ENCODE measurements around the gene CPN1.
A peak's percentile ranks its signal among the peaks of the same experiment; 100 is the strongest.

CPN1 gene

DNA sequence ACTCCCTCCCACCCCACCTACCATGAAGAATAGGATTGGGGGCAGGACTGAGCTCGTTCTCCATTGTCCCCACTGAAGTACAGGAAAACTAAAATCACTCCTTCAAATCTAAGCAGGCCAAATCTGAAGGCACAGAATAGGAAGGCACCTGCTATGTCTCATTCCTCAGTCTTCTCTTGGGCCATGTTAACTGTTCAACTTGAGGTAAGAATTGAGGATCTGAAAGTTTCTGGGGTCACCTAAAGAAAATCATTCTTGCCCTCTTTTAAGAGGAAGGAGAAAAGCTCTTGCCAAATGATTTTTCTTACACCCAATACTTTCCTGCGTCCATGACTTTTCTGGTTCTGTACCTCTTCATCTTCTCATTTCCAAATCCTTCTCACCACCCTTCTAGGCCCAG is 4.9 kb downstream of the CPN1 start:
- no peak for DNase-seq (ENCODE audit: low spot score)

DNA sequence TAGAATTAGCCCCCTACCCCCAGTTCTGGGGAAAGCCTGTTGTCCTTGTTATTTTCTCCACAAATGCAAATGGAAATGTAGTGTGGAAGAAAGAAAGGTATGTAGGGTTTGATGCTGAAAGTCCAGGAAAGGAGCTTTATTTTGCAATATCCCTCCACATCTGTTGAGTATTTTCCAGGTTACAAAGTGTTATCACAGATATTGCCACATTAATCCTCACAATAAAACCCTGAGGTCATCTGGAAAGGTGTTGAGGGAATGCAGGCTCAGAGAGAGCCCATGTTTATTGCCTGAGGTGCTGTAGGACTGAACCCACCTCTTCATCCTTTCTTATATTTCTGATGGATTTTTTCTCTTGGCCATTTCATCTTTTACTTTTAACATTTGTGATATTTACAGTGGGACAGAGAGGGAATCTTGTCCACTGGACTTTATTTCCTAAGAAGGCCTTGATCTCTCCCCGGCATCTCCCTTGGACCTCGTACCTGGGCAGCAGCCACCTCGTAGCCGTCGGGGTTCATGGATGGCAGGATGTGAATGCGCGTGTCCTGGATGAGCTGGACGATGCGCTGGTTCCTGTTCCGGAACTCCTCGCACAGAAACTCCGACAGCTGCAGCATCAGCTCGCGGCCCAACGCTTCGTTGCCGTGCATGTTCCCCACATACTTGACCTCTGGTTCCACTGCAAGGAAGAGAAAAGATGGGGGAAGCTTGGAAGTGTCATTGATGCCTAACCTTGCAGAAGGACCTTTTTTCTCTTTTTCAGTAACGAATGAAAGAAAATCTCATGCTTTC is 6.0 kb downstream of the CPN1 start:
- no peak for DNase-seq (ENCODE audit: low spot score)

DNA sequence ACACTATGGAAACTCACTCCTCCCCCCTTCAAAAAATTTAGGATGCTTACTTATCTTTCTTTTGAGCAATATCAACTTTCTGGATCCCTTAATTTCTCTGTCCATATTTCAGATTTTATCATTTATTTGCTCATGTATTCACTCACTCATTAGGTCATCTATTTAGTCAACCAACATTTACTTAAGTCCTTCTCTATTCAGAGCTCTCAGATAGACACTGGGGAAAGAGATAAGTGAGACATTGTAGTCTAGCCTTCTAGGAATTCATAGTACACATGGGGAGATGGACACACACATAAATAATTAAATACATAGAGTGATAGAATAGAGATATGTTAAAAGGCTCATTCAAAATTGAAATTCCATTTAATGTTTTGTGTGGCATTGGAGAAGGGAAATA is 9.2 kb downstream of the CPN1 start:
- DNase-seq (ENCODE audit: low spot score): no peak

DNA sequence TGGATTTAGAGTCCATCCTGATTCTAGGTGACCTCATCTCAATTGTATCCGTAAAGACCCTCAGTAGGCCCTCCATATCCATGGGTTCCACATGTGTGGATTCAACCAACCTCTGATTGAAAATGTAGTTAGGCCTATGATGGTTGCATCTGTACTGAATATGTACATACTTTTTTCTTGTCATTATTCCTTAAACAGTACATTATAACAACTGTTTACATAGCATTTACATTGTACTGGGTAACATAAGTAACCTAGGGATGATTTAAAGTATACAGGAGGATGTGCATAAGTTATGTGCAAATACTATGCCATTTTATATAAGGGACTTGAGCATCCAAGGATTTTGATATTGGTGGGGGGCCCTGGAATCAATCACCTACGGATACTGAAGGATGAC is 10.1 kb downstream of the CPN1 start:
- DNase-seq (ENCODE audit: low spot score): no peak

DNA sequence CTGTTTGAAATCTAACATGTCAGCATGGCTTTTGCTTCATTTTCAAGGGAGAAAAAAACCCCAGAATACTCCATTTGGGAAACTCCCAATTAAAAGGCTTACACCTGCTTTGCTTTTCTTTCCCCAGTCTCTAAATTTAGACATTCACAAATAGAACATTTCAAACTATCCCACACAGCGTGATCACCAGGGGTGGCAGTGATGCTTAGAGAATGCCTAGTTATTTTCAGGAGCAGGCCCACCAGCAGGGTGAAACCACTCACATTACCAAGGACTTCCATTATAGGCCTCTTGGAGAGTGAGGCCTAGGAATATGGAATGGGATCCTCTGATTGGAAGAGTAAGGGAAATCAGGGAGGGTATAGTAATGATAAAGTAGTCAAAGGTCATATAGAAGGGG is 14.2 kb downstream of the CPN1 start:
- no peak for DNase-seq (ENCODE audit: low spot score)

DNA sequence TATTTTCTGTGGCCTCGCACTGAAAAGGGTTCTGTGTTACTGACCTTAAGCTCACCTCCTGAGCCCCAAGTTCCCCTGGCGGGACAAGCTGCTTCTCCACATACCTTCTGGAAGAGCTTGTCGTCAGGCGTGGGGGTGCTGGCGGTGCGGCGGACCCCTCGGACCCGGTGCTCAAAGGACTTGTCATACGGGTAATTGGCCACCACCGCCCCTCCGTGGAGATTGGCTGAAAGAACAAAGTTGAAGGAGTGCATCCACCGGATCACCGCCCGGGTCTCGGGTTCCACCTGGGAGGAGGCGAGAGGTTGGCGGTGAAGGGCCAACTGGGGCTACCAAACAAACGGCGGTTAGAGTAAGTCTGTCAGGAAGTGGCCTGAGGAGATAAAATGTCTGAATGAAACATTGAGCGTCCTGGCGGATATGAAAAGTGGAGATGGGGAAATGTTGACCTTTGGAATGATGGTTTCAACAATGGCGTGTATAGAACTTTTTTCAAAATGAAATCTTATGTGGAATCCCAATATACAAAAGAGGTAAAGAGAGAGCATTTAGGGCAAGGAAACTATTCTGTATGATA is 16.5 kb downstream of the CPN1 start:
- no peak for DNase-seq (ENCODE audit: low spot score)

DNA sequence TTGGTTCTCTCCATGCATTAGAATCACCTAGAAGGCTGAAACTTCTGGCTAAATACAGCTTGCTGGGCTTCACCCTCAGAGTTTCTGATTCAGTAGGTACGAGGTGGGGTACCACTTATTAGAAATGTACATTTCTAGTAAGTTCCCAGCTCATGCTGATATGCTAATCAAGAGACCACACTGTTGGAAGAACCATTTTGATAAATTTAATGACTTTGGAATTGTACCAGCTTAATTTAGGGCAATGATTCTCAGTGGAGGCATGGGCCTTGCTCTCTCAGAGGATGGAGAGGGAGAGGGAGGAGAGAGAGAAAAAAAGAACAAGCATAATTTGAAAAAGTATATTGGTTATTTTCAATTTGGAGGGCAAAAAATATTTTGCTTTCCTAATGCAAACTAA is 20.3 kb downstream of the CPN1 start:
- DNase-seq (ENCODE audit: low spot score): no peak

DNA sequence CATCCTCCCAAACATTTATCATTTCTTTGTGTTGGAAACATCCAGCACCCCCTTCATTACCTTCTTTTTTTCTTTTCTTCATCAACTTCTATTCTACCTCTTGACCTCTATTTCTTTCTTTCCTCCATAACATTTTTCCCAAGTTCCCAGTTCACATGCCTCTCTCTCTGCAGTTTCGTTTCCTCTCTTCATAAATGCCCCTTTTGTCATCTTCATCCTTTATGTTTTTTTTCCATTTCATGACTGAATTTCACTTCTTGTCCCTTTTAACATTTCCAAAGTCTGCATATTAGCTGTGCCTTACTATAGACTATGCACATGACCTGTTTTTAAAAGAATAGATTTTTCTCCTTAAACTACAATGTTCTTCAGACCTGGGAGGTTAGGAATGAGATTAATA is 23.7 kb downstream of the CPN1 start:
- no peak for DNase-seq (ENCODE audit: low spot score)

DNA sequence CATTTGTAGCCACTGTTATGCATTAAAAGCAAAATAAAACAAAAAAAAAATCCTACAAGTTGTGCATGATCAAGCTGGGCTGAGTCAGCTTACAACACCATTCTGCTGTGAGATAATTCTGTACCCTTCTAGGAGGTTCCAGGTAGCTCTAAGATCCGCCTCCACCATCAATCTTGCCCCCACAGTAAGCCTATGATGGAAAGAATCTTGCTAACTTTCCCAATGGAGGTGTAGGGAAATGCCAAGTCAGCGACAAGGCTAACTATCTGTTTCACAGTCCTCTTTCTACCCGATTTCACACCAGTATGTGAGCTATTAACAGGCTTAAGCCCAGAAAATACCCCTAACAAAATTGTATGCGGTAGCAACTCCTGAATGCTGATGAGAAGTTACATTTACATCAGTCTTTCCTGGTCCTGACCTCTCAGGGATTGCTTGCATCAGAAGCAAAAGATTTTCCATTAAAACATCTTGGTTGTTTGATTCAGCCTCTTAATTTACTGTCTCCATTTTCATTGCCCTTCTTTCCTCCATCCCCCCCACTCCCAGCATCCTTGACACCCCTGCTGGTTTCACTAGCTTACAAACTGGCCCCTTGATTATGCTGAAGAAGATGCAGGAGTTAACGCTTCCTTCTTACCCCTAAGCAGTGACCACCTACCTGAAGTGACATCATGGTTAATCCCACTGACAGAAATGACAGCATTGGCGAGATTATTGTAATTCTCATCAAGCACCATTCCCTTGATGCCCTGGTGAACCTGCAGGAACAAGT is 27.8 kb downstream of the CPN1 start:
- DNase-seq (ENCODE audit: low spot score): no peak

DNA sequence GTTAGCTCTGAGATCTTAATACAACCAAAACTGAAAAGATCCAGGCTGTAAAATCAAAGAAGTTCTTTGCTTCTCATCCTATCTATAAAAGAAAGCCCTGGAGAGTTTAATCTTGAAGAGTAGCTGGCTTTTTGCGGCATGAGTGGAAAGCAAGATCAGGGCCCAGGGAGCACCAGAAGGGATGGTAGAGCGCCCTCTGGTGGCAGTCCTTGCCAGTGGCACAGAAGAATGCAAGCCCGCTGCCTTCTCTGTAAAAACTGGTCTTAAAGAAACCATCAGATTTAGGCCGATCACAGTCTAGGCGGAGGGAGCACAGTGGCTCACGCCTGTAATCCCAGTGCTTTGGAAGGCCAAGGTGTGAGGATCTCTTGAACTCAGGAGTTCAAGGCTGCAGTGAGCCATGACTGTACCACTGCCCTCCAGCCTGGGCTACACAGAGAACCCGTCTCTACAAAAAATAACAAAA is 35.6 kb downstream of the CPN1 start:
- DNase-seq (ENCODE audit: low spot score): peak; percentile 76

DNA sequence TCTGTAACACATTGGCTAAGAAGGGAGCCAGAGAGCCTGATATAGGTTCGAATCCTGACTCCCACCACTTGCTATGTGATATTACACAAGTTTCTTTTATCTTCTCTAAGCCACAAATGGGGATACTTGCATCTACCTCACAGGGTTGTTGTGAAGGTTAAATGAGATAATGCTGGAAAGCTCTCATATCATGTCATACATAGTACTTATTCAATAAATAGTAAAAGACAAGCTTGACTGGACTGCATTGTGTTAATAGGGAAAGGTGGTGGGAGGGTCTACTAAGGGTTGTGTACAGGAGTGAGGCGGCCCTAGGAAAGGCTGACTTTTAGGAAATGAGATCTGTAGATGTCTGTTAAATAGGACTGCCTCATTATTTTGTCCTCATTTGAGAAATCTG is 36.1 kb downstream of the CPN1 start:
- no peak for DNase-seq (ENCODE audit: low spot score)

DNA sequence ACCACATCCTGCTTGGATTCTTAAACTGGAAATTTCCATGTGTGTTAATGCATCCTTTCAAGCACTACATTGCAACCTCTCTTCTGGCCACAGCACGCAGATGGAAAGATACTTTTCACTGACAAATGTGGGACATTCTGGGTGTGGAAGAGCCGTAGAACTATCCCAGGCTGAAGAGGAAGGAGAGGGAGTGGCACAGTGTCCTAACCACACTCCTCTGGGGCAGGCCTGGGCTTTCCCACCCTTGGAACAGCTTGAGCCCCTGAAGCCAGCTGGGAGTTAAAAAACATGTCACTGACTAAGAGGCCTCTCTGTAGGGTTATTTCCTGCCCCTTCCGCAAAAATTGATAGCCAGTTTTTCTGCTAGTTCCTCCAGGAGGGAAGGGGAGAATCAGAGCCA is 37.9 kb downstream of the CPN1 start:
- no peak for DNase-seq (ENCODE audit: low spot score)

DNA sequence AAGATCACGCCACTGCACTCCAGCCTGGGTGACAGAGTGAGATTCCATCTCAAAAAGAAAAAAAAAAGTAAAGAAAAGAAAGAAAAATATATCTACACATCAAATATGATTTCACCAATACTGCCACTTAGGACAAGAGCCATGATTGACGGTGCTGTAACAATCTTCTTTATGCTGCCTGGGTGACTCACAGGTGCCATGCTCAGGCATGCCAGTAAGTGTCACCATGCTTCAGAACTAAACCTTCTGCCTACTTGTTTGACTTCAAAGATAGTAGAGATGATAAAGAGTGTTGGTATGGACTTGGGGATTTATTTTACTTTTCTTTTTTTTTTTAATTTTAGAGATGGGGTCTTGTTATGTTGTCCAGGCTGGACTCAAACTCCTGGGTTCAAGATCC is 38.3 kb downstream of the CPN1 start:
- no peak for DNase-seq (ENCODE audit: low spot score)

DNA sequence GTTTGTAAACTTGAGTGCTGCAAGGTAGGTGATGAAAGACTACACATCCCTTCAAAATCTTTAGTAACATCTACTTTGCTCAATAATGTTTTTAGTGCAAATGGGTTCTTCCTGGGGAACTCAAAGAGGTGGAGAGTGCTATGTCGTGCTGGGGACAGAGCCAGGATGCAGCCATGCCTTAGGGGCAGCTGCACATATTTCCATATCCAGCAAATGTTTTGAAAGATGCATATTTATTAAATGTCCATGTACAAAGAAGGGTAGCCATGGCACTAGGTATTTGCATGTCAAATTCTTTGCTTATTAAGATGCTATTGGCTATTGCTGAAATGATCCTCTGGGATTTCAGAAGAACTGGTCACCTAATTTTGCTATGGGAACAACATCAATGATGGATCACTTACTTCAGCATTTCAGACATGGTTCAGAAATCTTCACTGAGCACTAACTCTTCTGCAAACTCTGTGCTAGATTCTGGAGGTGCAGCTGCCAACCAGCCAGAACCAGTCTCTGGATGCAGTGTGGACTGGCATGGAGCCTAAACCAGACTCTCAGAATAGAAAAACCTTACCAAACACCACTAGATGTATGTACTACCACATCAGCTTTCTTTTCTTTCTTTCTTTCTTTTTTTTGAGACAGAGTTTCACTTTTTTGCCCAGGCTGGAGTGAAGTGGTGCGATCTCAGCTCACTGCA is 40.2 kb downstream of the CPN1 start:
- DNase-seq (ENCODE audit: low spot score): no peak

DNA sequence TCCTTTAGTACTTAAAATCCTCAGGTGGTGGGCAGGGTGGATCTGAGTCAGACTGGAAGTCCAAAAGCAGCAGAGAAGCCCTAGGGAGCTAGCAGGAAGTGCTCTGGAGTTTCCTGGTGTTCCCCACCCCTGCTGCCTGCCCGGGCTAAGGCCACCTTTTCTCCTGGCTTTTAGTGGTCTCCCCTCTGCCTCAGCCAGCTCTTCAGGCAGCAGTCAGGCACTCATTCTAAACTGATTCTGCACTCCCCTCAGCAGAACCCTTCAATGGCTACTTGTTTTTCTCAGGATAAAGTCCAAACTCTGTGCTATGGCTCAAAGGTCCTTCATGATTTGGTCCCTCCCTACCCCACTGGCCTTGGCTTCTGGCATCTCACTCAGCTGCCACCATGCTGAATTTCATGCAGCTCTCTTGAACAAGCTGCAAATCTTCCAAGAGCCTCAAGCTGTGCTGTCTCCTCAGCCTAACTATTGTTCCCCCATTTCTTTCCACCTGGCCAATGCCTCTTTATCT is 43.1 kb downstream of the CPN1 start:
- DNase-seq (ENCODE audit: low spot score): no peak

DNA sequence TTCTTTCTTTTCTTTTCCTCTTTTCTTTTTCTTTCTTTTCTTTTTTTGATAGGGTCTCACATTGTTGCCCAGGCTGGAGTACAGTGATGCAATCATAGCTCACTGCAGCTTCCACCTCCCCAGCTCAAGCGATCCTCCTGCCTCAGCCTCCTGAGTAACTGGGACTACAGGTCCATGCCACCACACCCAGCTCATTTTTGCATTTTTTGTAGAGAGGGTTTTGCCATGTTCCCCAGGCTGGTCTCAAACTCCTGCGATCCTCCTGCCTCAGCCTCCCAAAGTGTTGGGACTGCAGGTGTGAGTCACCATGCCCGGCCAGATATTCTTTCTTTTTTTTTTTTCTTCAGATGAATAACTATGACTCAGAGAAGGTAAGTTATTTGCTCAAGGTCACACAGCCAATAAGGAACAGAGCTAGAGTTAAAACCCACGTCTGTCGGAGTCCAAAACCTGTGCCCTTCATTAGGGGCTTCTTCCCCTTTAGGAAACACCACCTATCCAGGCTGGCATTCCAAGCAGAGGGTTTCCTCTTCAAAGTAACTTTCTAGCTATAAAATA is 43.8 kb downstream of the CPN1 start:
- no peak for DNase-seq (ENCODE audit: low spot score)

DNA sequence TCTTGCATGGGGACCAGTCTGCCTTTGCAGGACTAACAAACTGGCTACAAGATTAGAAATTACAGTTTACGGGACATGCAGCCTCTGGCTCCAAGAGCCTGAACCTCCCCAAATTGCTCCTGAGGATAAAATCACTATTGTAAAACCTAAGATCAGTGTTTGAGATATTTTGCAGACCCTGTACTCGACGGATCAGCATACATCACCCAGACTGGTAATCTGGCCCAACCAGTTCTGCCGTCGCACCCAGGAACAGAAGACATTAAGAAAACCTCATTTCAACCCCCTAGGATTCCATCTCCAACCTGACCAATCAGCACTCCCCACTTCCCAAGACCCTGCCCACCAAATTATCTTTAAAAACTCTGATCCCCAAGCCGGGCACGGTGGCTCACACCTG is 44.8 kb downstream of the CPN1 start:
- no peak for DNase-seq (ENCODE audit: low spot score)

DNA sequence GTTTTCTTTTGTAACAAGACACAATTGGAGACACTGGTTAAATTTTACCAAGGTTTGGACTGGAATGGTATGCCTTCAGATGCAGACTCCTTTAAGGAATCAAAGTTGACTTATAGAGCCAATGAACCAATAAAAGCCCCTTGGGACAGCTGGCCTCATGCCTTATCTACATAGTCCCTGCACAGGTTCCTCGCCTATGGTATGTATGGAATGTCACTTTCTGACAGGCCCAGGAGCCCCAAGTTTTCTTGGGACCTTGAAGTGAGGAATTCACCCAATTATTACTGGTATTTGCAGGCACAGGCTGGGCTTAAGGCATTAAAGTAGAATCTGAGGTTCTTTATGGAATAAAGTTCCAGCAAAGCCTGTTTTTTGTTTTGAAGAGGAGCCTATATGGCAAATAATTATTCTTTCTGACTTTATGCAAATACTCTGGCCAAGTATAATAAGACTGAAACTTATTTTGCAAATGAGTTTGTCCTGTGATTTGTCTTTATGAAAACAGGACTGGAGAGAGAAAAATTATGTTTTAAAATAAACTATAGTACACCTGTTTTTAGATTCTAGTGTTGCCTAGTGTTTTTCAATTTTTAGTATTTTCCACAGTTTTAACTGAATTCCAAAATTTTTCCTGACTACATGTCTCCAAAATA is 47.8 kb downstream of the CPN1 start:
- DNase-seq (ENCODE audit: low spot score): no peak

DNA sequence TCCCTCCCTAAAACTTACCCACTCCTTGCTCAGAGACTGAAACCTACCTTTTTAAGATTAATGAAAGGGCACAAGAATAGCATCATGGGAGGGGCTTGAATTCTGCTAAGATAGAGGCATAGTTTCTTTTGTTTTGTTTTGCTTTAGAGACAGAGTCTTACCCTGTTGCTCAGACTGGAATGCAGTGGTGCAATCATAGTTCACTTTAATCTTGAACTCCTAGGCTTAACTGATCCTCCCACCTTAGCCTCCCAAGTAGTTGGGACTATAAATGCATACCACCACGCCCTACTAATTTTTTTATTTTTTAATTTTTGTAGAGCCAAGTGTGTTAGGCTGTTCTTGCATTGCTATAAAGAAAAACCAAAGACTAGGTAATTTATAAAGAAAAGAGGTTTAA is 54.3 kb downstream of the CPN1 start:
- DNase-seq (ENCODE audit: low spot score): no peak

DNA sequence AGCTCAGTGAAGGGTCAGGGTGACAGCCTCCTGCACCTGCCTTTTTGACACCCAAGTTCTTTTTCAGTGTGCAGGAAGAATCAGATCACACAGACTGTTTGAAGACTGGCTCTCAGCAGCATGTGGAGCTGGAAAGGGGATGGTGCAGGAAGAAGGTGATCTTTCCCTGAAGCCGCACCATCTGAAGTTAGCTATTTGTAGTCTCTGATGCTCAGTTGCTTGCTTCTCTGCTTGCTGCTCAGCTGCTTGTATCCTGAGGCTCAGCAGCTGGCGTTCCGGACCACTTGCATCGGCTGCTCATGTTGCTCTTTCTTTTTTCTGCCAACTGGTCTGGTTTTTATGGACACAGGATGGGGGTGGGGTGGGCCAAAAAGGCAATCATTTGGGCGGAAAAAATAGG is 56.1 kb downstream of the CPN1 start:
- no peak for DNase-seq (ENCODE audit: low spot score)

DNA sequence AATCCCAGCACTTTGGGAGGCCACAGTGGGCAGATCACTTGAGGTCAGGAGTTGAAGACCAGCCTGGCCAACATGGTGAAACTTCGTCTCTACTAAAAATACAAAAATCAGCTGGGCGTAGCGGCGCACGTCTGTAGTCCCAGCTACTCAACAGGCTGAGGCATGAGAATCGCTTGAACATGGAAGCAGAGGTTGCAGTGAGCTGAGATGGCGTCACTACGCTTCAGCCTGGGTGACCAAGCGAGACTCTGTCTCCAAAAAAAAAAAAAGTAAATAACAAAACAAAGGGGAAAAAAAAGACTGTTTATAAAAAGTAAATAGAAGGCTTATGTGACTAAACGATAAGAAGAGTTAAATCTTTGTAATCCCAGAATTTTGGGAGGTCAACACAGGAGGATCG is 56.9 kb downstream of the CPN1 start:
- DNase-seq (ENCODE audit: low spot score): no peak

DNA sequence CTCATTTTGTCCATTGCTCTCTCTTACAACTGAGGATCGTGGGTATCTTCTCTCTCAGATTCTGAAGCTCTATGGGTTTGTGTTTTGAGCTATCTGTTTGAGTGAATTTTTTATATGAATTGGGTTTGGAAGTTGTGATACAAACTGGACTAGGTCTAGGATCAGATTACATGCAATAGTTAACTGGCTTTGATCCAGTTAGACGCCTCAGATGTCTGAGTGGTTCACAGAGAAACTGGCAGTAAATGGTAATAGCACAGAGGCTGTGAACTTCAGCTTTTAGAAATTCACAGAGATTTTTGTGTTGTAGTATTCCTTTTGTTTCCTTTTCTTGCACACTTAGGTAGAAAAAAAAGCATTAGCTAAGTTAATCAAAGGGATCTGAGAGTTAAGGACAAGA is 59.3 kb downstream of the CPN1 start:
- no peak for DNase-seq (ENCODE audit: low spot score)

Data from D341Med (cell line).